ENCODE data around the gene ELOA.
"Not testable (repeated sequence)": the region's sequence is repeated elsewhere in the genome, so short reads cannot be mapped to it uniquely, and the experiment has no call there.

Gene ELOA, protein sequence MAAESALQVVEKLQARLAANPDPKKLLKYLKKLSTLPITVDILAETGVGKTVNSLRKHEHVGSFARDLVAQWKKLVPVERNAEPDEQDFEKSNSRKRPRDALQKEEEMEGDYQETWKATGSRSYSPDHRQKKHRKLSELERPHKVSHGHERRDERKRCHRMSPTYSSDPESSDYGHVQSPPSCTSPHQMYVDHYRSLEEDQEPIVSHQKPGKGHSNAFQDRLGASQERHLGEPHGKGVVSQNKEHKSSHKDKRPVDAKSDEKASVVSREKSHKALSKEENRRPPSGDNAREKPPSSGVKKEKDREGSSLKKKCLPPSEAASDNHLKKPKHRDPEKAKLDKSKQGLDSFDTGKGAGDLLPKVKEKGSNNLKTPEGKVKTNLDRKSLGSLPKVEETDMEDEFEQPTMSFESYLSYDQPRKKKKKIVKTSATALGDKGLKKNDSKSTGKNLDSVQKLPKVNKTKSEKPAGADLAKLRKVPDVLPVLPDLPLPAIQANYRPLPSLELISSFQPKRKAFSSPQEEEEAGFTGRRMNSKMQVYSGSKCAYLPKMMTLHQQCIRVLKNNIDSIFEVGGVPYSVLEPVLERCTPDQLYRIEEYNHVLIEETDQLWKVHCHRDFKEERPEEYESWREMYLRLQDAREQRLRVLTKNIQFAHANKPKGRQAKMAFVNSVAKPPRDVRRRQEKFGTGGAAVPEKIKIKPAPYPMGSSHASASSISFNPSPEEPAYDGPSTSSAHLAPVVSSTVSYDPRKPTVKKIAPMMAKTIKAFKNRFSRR

DNA sequence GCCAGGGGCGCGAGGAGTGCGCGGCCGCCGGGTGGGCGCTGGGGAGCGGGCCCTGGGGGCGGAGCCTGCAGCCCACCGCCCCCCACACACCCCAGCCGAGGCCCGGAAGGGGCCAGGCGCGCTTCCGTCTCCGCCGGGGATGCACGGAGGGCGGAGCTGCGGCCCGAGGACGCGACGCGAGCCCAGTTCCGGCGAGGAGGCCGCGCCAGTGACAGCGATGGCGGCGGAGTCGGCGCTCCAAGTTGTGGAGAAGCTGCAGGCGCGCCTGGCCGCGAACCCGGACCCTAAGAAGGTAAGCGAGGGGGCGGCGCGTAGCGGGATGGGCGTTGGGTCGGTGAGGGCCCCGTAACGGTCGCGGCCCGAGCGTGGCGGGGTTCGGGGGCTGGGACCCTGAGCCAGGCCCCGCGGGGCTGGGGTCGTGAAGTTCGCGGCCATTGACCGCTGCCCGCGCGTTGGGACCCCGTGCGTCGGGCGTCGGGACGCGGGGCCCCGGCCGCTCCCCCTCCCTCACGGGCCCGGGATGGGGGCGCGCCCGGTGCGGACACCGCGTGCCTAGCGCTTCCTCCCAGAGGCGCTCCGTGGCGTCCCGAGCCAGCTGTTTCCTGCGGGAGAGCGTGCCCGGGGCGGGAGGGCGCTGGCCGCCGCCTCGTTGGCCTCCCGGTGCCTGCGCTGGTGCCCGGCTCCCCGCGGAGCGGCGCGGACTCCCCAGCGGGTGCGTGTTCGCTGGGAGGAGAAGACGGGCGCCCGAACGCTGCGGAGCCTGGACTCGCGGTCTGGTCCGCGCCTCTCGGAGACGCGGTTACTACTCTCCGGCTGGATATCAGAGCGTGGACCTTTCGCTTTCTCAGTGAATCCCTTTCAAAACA, at the start of gene ELOA:
Gene ELOA, plus strand, starts transcription at position 185 of the 866 bp plus-strand sequence. Its CDS starts 33 bp downstream, at position 218.
- DNase-seq = peak; percentile 36 to 59

DNA sequence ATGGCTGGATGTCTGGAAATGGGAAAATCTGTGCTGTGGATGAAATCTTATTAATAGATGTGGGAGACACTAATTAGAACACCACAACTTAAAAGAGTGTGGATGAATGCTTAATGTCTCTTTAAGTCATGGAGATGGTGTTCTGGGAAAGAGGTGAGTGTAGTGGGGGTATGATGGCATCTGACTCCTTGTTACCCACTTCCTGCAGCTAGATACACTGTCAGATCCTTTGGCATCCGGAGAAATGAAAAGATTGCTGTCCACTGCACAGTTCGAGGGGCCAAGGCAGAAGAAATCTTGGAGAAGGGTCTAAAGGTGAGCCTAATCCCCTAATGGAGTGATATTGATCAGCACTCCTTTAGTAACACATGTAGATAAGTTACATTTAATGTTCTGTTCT, 49.7 kb upstream of the ELOA start:
- DNase-seq = no peak

DNA sequence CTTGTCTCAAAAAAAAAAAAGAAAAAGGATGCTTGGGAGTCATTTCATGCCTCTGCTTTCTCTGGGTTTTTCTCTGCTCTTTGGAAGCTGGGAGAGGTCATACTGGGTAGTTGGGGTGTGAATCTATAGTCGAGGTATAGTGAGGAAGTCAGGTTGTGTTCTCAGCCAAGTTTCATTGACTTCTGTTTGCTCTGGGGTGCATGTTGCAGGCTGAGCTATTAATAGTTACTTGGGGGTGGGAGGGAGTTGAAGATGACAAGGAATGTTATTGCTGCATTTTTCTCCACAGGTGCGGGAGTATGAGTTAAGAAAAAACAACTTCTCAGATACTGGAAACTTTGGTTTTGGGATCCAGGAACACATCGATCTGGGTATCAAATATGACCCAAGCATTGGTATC, 48.9 kb upstream of the ELOA start:
- DNase-seq = no peak

DNA sequence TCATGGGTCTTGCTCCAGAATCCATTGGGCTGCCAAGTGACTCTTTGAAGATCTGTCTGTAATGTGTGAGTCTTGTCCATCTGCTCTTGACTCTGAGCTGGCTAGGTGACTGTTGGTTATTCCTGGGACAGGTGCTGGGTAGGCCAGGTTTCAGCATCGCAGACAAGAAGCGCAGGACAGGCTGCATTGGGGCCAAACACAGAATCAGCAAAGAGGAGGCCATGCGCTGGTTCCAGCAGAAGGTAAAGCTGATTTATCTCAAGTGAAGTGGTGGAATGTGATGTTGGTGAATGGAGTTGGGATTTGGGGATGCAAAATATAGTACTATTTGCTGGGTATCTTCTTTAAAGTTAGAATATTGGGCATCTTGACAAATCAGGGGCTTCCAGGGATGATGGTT, 47.6 kb upstream of the ELOA start:
- DNase-seq = no peak

DNA sequence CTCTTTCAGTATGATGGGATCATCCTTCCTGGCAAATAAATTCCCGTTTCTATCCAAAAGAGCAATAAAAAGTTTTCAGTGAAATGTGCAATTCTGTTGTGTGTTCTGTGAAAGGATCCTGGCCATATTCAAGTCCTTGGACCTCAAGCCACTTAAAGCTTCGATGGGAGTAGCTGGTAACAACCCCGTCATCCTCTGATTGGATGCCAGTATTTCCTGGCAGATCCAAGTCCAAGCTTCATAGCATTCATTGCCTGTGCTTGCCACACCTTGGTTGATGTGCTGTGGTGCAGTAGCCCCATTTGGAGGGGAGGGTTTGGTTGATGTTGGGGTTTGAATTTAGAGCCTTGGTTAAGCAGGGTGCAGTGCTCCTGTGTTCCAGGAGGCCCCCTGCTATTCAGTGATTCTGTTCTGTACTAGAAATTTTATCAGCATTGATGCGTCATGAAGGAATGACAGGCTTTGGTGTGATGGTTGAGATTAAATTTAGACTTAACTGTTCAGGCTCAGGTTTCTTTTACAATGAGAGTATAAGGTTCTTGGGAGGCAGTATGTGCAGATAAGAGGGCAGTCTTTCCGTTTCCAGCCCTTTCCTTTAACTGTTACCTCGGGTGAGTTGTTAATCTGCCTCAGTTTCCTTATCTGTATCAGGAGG, 46.8 kb upstream of the ELOA start:
- DNase-seq = no peak

DNA sequence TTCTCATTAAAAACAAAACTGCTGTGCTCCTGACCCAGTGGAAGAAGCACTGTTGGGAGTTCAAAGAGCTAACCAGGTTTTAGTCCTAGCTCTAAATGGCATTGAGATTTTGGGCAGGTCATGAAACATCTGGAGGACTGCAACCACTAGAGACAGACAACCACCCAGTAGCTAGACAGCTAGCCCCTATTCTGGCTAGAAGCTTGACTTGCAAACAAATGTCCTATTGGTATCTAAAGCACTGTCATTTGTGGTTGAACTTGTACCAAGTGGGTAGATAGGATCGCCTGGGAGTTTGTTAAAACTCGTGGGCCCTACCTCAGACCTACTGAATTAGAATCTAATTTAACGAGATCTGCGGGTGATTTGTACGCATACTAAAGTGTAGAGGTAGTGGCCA, 44.8 kb upstream of the ELOA start:
- no peak for DNase-seq

DNA sequence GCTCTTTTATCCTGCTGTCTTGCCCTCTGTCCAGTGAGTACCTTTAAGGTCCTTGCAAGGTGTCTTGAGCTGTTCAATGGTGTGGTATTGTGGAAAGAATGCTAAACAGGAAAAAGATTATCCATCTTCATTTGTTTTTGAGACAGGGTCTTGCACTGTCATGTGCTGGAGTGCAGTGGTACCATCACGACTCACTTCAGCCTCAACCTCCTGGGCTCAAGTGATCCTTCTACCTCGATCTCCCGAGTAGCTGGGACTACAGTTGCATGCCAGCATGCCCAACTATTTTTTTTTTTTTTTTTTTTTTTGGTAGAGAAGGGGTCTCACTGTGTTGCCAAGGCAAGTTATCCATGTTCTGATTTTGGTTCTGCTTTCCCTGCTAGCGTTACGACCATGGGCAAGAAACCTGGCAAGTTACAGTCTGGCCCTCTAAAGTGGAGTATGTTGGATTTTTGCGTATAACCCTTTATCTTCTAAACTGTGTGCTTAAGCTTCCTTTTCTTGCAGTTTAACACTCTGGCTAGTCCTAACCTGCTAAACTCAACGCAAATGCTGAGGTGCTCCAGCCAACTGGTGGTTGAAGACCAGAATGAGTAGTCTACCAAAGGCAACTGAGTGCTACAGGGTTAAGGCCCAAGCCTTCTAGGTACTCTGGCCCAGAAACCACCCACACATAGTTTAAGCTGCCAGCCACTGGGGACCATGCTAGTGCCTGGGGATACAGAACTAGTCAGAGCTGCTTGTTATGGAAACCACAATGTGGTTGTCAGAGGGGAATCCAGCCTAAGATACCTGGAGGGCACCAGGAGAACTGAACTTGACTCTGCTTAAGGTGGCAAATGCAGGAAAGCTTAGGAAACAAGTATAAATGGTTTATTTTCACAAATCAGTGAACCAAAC, 43.7 kb upstream of the ELOA start:
- no peak for DNase-seq

DNA sequence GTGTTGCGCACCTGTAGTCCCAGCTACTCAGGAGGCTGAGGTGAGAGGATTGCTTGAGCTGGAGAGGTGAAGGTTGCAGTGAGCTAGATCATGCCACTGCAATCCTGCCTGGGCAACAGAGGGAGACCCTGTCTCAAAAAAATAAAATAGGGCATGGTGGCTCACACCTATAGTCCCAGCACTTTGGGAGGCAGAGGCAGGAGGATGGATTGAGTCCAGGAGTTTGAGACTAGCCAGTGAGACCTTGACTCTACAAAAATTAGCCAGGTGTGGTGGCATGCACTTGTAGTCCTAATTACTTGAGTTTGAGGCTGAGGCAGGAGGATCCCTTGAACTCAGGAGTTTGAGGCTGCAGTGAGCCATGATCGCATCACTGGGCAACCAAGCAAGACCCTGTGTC, 42.0 kb upstream of the ELOA start:
- no peak for DNase-seq

DNA sequence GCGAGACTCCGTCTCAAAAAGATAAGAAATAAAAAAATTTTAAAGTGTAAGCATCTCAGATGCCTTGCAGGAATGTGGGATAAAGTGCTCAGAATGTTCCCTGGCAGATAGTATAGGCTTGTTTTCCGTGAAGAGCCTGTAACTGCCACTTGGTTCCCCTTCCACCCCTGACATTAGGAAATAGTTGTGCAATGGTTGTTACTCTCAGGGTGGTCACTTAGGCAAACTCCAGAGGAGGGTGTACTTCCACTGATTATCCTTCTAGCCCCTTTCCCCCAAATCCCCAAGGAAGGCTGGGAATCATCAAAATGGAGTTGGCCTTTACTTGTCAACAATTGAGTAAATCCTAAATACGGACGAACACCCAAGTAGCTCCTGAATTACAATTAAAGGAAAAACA, 41.3 kb upstream of the ELOA start:
- DNase-seq = no peak

DNA sequence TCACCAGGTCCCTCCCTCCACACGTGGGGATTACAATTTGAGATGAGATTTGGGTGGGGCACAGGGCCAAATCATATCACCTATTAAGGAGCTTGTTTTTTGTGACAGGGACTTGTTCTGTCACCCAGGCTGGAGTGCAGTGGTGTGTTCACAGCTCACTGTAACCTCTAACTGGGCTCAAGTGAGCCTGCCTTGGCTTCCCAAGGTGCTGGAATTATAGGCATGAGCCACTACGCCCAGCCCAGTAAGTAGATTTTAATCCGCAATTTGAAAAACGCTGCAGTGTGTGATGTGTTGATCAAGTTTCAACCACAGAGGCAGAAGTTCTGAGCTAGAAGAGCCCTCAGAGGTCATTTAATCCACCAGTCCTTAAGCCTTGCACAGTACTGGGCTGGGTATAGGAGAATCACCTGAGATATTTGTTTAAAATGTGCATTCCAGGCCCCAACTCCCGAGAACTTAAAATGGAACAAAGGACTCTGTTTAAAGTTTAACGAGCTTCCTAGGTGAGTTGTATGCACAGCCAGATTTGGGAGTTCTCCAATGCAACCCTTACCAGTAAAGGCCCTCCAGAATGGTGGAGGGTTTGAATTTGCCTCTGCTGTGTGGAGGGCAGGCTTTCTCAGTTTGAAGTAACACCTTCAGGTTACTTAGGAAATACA, 38.3 kb upstream of the ELOA start:
- no peak for DNase-seq

DNA sequence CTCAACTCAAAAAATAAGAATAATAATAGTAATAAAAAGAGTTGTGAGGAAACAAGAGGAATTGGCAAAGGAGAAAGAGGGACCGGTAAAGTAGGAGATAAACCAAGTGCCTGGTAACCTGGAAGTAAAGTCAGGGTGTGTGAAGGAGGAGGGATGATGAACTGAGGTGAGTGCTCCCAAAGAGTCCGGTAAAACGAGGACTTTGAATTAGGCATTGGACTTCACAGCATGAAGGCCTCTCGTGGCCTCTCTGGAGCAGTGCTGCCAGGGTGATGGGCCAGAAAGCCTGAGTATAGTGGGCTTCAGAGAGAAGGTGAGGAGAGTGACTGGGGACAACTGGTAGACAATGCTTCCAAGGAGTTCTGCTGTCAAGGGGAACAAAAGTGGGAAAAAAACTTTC, 34.0 kb upstream of the ELOA start:
- no peak for DNase-seq

DNA sequence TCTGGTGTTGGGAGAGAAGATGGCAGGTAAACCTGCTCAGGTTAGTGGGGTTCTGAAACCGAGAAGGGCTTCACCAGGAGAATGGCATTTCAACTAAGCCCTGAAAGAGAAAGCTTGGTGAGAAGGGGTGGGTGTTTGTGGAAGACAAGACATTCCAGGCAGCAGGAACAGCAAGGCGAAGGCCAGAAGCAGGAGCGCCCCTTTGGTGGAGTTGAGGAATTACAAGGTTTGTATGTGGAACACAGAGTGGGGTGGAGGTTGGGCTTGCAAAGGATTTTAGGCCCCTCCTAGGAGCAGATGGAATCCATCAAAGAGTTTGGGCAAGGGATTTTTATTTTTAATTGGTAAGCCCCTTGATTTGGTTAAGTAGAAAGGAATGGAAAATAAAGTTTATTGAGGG, 24.8 kb upstream of the ELOA start:
- DNase-seq = peak; percentile 9 to 20

DNA sequence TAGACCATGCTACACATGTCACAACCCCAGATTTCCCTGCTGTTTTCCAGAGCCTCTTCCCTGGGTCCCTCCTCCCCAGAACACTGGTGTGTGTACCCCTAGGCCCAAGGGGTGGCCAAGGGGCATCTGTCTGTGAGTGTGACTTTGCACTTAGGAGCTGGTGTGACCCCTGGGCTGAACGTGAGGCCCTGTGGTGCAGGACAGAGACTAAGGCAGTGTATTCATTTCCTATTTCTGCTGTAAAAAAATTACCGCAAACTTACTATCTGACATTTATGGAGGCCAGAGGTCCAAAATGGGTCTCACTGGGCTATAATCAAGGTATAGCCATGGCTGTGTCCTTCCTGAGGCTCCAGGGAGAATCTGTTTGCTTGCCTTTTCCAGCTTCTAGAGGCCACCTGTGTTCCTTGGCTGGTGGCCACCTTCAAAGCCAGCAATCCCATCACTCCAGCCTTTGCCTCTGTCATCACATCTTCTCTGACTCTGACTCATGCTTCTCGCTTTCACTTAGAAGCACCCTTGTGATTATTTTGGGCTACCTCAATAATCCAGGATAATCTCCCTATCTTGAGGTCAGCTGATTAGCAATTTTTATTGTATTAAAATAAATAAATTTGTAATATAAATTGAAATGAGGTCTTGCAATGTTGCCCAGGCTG, 24.0 kb upstream of the ELOA start:
- no peak for DNase-seq

DNA sequence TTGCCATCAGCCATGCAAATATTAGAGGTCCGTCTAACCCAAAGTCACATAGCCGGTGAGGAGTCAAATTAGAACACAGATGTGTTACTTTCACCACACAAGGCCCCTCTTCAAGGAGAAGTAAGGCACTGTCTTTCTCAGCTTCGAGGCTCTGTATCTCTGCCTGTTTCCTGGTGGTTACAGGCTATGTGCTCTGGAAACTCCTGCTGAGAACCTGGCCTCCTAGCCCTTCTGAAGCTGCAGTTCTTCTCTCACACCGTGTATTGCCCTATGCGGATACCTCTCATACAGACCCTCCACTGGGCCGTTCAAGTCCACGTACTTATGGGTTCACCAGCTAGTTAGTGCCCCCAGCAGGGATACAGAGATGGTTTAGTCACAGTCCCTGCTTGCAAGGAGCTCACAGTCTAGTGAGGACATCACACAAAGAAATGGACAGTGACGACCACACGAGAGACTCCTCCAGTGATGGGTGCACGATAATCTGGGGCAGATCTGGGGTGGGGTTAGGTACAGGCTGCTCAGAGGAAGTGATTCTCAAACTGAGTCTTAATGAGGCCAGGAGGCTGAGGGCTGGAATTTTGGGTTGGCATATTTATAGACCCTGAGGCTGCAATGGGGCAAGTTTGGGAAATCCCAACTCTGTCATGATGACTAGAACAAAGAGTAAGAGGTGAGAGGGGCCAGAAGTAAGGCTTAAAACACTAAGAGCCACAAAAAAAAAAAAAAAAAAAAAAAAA, 22.8 kb upstream of the ELOA start:
- DNase-seq = no peak

DNA sequence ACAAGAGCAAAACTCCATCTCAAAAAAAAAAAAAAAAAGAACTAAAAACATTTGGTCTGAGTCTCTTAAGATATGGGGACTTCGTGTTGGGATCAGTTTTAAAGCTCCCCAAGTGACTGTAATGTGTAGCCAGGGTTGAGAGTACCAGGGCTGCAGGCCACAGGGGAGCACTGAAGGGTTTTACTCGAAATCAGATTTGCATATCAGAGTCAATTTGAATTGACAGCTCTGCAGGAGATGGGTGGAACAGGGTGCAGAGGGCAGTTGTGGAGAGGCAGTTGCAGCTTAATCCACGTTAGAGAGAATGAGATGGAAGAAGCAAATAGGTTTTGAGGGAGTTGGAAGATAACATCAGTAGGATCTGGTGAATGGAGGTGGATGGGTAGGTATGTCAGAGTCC, 20.6 kb upstream of the ELOA start:
- no peak for DNase-seq

DNA sequence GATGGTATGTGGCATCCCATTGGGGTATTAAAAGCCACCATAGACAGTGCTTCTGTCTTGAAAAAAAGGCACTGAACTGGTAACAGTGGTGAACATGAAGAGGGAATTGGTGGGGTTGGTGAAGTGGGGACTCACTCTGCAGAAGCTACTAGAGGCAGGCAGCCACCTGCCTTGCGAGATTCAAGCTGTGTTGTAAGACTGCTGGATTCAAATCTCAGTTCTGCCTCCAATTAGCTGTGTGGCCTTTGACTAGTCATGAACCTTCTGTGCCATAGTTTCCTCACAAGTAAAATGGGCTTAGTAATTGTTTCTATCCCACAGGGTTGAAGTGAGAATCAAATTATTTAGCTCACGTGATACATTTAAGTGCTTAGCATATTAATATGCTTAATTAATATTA, 16.6 kb upstream of the ELOA start:
- DNase-seq = no peak

DNA sequence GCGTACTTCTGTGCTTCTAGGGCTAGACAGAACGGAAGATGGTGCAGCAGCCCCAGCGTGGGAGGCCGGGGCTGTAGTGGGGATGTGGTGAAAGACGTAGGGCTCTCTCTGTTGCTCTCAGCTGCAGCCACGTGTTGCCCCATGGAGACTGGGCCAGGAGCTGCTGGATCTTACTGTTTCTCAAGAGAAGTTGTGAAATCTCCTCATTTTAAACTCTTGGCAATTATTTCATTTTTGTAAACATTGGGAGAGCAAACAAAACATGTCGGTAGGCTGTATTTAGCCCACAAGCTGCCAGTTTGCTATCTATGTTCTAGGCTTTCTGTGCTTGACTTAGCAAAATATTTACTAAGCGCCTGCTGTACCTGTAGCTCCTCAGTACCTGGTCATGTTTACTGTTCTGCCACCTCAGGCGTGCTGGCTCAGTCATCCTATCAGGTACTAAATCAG, 15.9 kb upstream of the ELOA start:
- peak; percentile 23 to 30 for DNase-seq

DNA sequence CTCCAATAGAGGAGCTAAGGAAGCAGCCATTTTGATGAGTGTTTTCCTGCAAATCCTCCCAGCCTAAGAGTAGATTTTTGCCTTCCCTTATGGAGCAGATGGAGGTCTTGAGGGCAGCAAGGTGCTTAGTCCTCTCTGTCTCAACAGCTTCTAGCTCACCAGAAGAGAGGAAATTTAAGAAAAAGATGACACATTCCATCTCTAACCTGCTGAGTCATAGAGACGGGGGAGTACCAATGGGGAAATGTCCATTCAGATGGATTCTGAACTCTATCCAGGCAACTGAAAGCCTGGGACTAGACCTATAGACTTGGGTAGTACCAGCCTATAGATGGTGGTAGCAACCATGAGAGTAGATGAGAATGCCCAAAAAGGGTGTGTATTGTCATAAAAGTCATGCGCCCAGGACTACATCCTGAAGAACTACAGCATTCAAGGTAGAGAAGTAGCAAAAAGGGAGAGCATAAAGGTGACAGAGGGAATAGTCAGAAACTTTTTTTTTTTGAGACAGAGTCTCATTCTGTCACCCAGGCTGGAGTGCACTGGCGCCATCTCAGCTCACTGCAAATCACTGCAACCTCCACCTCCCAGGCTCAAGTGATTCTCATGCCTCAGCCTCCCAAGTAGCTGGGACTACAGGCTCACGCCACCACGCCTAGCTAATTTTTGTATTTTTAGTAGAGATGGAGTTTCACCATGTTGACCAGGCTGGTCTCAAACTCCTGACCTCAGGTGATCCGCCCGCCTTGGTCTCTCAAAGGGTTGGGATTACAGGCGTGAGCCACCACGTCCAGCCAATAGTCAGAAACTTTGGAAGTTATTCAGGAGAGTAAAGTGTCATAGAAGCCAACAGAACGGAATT, 10.7 kb upstream of the ELOA start:
- no peak for DNase-seq

DNA sequence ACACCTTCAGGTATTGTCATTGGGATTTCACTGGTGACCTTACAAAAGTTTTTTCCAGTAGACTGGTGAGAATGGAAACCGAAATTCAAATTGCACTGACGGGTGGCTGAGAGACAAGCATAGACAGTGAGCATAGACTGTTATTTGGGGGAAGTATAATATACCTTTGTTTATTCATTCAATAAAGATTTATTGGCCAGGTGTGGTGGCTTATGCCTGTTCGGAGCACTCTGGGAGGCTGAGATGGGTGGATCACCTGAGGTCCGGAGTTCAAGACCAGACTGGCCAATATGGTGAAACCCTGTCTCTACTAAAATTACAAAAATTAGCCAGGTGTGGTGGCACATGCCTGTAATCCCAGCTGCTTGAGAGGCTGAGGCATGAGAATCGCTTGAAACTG, 10.0 kb upstream of the ELOA start:
- DNase-seq = not testable (repeated sequence)

Measured in AML-193 (cell line).